Right lobe of liver (tissue), 6 donors: ENCODE data around the gene APOBEC3H. TPM values are rescaled to one million over a fixed set of nuclear protein-coding genes. Genes with fewer than 3 reads are reported as not detected.

Experiments used
- ATAC-seq, 4 donors: fragments of 200-7000 bp; cut with Tn5 transposase; one replicate each; pipeline ENCODE4 v1.9.1; 2020; ENCODE audit warnings: mild to moderate bottlenecking in 4 of 4, moderate library complexity in 4 of 4
- DNase-seq, 3 donors: peaks; one replicate each; pipeline ENCODE4 v3.0.0-alpha.2; 2020
- H3K27ac ChIP-seq, 3 donors: fragments of 200-600 bp; one replicate each; pipeline ENCODE4 v1.8.0; 2022
- H3K27me3 ChIP-seq, 2 donors: fragments of 200-600 bp; one replicate each; pipeline ENCODE4 v1.8.0; 2022
- H3K36me3 ChIP-seq, 4 donors: fragments of 200-600 bp; sonication (generic) in 1 of 4; one replicate each; pipeline versions ENCODE4 v1.5.1 to v1.8.0; 2017 to 2022; ENCODE audit warnings: control low read depth in 1 of 4
- H3K4me1 ChIP-seq, 4 donors: fragments of 200-600 bp; sonication (generic) in 1 of 4; one replicate each; pipeline versions ENCODE4 v1.5.1 to v1.8.0; 2017 to 2022; ENCODE audit warnings: control low read depth in 1 of 4
- H3K4me3 ChIP-seq, 3 donors: fragments of 200-600 bp; one replicate each; pipeline ENCODE4 v1.8.0; 2022
- H3K9me3 ChIP-seq, 4 donors: fragments of 200-600 bp; sonication (generic) in 1 of 4; one replicate each; pipeline versions ENCODE4 v1.5.1 to v1.8.0; 2017 to 2022; ENCODE audit warnings: control low read depth in 1 of 4
- POLR2A ChIP-seq: fragments of 450-650 bp; IDR thresholded peaks from one replicate; pipeline ENCODE4 v1.6.1; 2017; ENCODE audit warnings: antibody characterized with exemption, mild to moderate bottlenecking
- WGBS: methylation state at CpG from one replicate; pipeline ENCODE4 v1.1.6; 2018; ENCODE audit warnings: low coverage, low lambda C conversion rate; ENCODE audit not compliant: insufficient coverage; ENCODE audit errors: missing lambda C conversion rate; 5-methylcytosine and 5-hydroxymethylcytosine counted together
- intact Hi-C, 2 donors: fragments of 100-400 bp; cut with DNase I; formaldehyde crosslinking; loops; one replicate each; pipeline versions ENCODE4 v1.11.2 to v1.14.1; 2022
- total RNA-seq, 6 experiments: library from RNA; depleted of rRNA in 2 of 6; stranded (reverse); fragments of >200 nt in 2 of 6; fragmentation: NEBNext Ultra II Directional in 3 of 6; extraction: Animal tissue kit (Norgen Biotek cat#: 25700) in 3 of 6; gene quantifications; one replicate each; pipeline versions ENCODE4 v1.1.0 to v1.2.4, GENCODE V29; 2016 to 2023
- TF ChIP-seq, protein P1 (sequence below), 4 donors: fragments of 200-600 bp in 3 of 4; fragments of 450-650 bp in 1 of 4; IDR thresholded peaks; one replicate each; pipeline versions ENCODE4 v1.5.1 to v1.8.0; 2016 to 2022; ENCODE audit warnings: antibody characterized with exemption in 4 of 4, mild to moderate bottlenecking in 2 of 4
- donor health status: DM: no; HTN: yes; CAD: no.
- donor health status: DM: no; HTN: no; CAD: no.
- donor health status: DM: no; HTN: no; CAD: no.
- donor health status: DM: no; HTN: yes; CAD: no.
- donor health status: DM: no; HTN: yes; CAD: no.

The APOBEC3H gene
- total RNA-seq, 6 experiments from 2014 or later = 0.31 TPM; not detected in 5

DNA sequence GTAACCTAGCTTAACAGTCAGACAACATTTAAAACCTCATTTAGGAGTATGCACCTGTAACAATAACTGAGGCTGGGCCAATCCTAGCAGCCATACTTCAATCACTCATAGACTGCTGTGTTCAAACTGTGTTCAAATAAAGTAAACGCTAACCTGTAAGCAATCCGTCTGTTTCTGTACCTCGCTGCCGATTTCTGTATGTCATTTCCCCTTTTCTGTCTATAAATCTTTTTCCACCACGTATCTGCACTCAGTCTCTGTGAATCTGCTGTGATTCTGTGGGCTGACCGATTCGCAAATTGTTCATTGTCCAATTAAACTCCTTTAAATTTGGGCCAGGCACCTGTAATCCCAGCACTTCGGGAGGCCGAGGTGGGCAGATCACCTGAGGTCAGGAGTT, 12.3 kb downstream of the APOBEC3H start:
- intact Hi-C loops = no loop called here
- Histone ChIP-seq H3K27ac (no peak overlapping the region), H3K27me3 (no peaks in the 10 kb centered on the region), H3K36me3 (no peaks in the 10 kb centered on the region), H3K4me3 (no peak overlapping the region), H3K9me3 (no peaks in the 10 kb centered on the region), H3K4me1 (no peaks in the 10 kb centered on the region)
- TF ChIP-seq, protein P1, sequence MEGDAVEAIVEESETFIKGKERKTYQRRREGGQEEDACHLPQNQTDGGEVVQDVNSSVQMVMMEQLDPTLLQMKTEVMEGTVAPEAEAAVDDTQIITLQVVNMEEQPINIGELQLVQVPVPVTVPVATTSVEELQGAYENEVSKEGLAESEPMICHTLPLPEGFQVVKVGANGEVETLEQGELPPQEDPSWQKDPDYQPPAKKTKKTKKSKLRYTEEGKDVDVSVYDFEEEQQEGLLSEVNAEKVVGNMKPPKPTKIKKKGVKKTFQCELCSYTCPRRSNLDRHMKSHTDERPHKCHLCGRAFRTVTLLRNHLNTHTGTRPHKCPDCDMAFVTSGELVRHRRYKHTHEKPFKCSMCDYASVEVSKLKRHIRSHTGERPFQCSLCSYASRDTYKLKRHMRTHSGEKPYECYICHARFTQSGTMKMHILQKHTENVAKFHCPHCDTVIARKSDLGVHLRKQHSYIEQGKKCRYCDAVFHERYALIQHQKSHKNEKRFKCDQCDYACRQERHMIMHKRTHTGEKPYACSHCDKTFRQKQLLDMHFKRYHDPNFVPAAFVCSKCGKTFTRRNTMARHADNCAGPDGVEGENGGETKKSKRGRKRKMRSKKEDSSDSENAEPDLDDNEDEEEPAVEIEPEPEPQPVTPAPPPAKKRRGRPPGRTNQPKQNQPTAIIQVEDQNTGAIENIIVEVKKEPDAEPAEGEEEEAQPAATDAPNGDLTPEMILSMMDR (IDR thresholded peaks at IDR 0.05) = no peak
- ATAC-seq (no peak), DNase-seq (no peak)
- 63% methylated on average over 7 of the region's 9 CpGs for WGBS

DNA sequence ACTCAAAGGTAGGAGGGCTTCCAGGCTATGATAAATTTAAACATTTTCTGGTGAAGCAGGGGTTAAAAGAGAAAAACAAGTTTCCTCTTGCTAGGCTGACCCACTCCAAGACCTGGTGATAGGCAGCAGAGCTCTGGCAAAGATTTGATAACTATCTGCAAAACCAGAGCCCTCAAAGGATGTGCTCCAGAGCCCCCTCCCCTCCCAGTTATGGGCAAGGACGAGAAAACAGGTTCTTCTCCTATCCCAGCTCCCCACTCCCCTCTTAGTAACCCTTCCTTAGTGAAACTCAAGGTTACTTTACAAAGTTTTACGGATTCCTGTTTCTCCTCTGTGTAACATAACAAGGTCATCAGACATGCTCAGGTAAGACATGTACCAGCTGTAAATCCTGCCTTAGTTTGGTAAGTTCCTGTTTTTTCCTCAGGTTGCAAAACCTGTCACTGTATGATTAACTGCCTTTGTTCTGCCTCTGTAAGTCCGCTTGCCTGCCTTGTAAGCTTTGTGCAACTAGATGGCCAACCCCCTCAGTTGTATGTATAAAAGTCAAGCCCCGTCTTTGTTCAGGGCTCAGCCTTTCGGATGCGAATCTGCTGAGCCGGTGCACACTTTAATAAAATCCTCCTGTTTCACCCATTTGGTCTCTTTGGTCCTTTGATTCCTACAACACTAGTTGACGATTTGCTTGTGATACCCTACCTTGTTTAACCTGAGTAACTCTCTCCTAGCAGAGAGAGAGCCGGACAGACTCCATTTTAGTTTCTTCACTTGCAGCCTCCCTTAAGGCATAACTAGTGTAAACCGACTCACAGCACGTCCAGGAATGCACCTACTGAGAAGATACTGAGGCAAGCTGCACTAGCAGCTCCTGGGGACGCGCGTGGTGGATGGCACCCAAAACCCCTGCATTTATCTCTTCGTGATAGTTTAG, 13.9 kb downstream of the APOBEC3H start:
- H3K27me3 ChIP-seq = no peaks in the 10 kb centered on the region
- no peak overlapping the region for H3K4me3 ChIP-seq
- TF ChIP-seq, protein P1 (IDR thresholded peaks at IDR 0.05) = no peak
- TF ChIP-seq POLR2A = no peak
- DNase-seq (no peak), ATAC-seq (no peak)
- WGBS = 61% methylated on average over 14 of the region's 15 CpGs
- no peaks in the 10 kb centered on the region for H3K9me3 ChIP-seq
- no peaks in the 10 kb centered on the region for H3K36me3 ChIP-seq
- intact Hi-C loops = no loop called here
- H3K4me1 ChIP-seq = no peaks in the 10 kb centered on the region
- H3K27ac ChIP-seq = no peak overlapping the region

DNA sequence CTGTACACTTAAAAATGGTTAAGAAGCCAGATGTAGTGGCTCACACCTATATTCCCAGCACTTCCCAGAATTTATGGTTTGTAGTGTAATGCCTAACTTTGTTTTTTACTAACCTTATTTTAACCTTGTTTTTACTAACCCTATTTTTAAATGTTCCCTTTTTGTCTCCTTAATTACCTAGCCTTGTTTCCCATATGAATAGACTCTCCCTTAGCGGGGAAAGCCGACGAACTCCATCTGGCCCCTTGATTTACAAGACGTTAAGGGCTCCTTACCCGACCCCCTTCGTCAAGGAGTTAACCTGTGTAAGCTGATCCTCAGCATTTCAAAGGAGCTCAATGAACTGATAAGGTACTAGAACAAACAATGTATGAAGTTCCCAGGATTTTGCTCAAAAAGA, 17.1 kb downstream of the APOBEC3H start:
- ATAC-seq (no peak), DNase-seq (no peak)
- Histone ChIP-seq H3K4me1 (no peaks in the 10 kb centered on the region), H3K4me3 (no peak overlapping the region), H3K36me3 (no peaks in the 10 kb centered on the region), H3K27ac (no peak overlapping the region), H3K9me3 (no peaks in the 10 kb centered on the region), H3K27me3 (no peaks in the 10 kb centered on the region)
- WGBS = 16% methylated on average over 6 of the region's 6 CpGs
- TF ChIP-seq, protein P1 (IDR thresholded peaks at IDR 0.05) = no peak
- TF ChIP-seq POLR2A = no peak
- intact Hi-C loops = no loop called here

DNA sequence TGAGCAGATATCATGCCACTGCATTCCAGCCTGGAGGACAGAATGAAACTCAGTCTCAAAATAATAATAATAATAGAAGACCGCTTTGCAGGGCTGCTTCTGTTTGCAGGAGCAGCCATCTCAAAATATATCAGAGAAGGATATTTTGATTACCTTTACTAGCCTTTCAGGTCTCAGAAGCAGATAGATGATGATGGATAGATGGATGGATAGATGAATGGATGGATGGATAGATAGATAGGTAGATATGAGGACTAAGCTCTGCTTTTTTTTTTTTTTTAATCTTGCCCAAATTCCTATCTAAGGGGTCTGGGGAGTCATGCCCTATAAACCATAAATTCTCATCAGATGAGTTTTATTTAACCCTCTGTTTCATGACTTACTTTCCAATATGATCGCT, 18.5 kb downstream of the APOBEC3H start:
- ATAC-seq (no peak), DNase-seq (no peak)
- no peaks in the 10 kb centered on the region for H3K36me3 ChIP-seq
- no peaks in the 10 kb centered on the region for H3K4me1 ChIP-seq
- no peak overlapping the region for H3K27ac ChIP-seq
- intact Hi-C loops = no loop called here
- no peaks in the 10 kb centered on the region for H3K9me3 ChIP-seq
- 64% methylated on average over 2 of the region's 2 CpGs for WGBS
- TF ChIP-seq, protein P1 (IDR thresholded peaks at IDR 0.05) = no peak
- TF ChIP-seq POLR2A = no peak
- no peak overlapping the region for H3K4me3 ChIP-seq
- H3K27me3 ChIP-seq = no peaks in the 10 kb centered on the region
